ENCODE results near the gene KCNN3.

KCNN3 gene

GRCh38 chr1:154726896-154727753, 143.0 kb downstream of the KCNN3 start:
- TF ChIP-seq POLR2A (IDR thresholded peaks at IDR 0.05; ENCODE audit: low read depth, low read length): no peak
- FAIRE-seq: no peak
- no peak for DNase-seq (ENCODE audit: insufficient read length, low spot score)

- no peak for FAIRE-seq
- no peak for DNase-seq (ENCODE audit: insufficient read length, low spot score)
- TF ChIP-seq POLR2A (IDR thresholded peaks at IDR 0.05; ENCODE audit: low read depth, low read length): no peak
Measured at GRCh38 chr1:154726443-154726842, 143.6 kb downstream of the KCNN3 start.

DNA sequence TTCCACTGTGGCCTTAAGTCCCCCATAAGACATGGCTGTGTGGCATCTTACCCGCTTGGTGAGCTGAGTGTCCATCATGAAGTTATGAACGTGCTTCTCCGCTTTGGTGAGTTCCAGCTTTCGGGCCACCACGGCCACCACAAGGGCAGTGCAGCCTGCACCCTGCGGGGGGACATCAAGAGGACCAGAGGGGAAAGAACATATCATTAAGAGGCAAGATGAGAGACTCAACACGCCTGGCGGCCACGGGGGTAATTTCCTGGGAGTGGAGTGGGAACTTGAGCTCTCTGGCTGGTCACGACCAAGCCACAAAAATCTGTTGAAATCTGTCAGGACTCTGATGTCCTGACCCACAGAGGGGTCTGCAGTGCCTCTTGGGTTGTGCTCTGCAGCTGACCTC, 144.2 kb downstream of the KCNN3 start:
- TF ChIP-seq POLR2A (IDR thresholded peaks at IDR 0.05; ENCODE audit: low read depth, low read length): no peak
- FAIRE-seq (no peak), DNase-seq (ENCODE audit: insufficient read length, low spot score) (no peak)

GRCh38 chr1:154720328-154721297, 149.5 kb downstream of the KCNN3 start:
- FAIRE-seq (no peak), DNase-seq (ENCODE audit: insufficient read length, low spot score) (no peak)
- no peak for TF ChIP-seq POLR2A (IDR thresholded peaks at IDR 0.05; ENCODE audit: low read depth, low read length)

DNA sequence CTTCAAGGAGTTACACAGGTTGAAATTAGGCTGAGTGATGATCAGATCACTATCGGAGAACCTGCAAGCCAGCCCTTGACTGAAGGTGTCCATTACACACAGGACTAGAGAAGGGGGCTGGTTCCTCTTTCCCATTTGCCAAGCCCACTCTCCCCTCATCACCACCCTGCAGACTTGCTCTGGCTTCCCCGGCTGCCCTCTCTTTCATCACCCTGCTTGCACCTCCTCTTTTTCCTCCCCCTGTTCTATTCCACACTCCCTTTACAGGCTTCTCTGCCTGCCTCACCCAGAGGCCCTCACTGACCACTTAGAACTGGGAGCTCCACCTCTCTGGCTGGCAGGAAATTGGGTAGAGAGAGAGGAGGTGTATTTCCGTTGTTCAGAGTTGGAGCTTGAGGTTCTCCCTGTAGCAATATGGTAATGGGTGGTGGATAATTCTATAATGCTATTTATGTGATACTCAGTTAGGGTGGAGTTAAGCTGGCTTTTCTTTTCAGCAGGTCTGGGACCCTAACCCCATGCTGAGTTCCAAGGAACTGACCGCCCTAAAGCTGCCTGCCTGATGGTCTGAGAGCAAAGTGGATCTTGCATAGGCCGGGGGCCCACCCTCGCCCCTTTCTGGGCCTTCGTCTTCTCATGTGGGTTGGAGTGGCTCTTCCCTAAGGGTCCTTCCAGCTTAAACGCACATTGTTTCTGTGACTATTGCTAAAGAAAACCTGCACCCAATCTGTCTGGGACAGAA, 150.3 kb downstream of the KCNN3 start:
- no peak for FAIRE-seq
- TF ChIP-seq POLR2A (IDR thresholded peaks at IDR 0.05; ENCODE audit: low read depth, low read length): no peak

DNA sequence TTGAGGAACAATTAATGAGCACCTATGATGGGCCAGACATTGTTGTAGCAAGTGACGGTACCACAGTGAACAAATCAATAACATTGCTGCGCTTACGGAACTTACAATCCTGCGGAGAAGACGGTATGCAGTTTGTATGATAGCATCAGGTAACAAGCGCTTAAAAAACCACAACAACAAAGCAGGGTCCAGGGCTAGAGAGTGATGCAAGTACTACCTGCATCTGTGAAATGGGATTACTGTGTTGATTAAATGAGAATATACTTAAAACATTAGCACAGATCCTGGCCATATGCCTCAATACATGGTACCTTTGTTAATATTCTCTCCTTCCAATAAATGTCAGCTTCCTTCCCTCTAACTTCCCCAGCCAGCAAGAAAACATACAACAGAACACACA, 151.5 kb downstream of the KCNN3 start:
- TF ChIP-seq POLR2A (IDR thresholded peaks at IDR 0.05; ENCODE audit: low read depth, low read length): no peak
- no peak for DNase-seq (ENCODE audit: insufficient read length, low spot score)
- FAIRE-seq: no peak

More for the DNA sequence above, 150.3 kb downstream of the KCNN3 start:
- no peak for DNase-seq (ENCODE audit: insufficient read length, low spot score)

DNA sequence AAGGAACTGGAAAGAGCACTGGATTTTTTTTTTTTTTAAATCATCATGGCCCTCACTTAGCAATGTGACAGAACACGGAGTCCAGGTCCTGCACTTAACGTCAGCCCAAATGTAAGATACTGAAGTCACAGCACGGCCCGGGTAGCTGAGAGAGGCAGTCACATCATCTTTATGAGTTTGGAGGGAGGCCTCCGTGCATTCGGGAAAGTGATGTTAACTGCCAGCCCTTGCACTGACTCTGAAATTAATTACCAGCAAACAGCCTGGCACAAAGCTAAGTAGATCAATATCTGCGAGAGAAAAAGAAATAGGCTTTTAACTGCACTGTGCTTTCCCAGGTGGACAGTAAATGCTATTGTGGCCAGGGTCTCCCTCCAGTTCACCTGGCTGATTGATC, 152.6 kb downstream of the KCNN3 start:
- FAIRE-seq (no peak), DNase-seq (ENCODE audit: insufficient read length, low spot score) (no peak)
- TF ChIP-seq POLR2A (IDR thresholded peaks at IDR 0.05; ENCODE audit: low read depth, low read length): no peak

GRCh38 chr1:154716614-154717527, 153.2 kb downstream of the KCNN3 start:
- DNase-seq (ENCODE audit: insufficient read length, low spot score) (no peak), FAIRE-seq (no peak)
- TF ChIP-seq POLR2A (IDR thresholded peaks at IDR 0.05; ENCODE audit: low read depth, low read length): no peak

GRCh38 chr1:154716011-154716410, 154.1 kb downstream of the KCNN3 start:
- no peak for FAIRE-seq
- TF ChIP-seq POLR2A (IDR thresholded peaks at IDR 0.05; ENCODE audit: low read depth, low read length): no peak
- no peak for DNase-seq (ENCODE audit: insufficient read length, low spot score)

- no peak for TF ChIP-seq POLR2A (IDR thresholded peaks at IDR 0.05; ENCODE audit: low read depth, low read length)
- no peak for DNase-seq (ENCODE audit: insufficient read length, low spot score)
- no peak for FAIRE-seq
Measured at GRCh38 chr1:154715385-154715784, 154.7 kb downstream of the KCNN3 start.

- no peak for TF ChIP-seq POLR2A (IDR thresholded peaks at IDR 0.05; ENCODE audit: low read depth, low read length)
- FAIRE-seq (no peak), DNase-seq (ENCODE audit: insufficient read length, low spot score) (no peak)
Measured at GRCh38 chr1:154714638-154715037, 155.4 kb downstream of the KCNN3 start.

- no peak for TF ChIP-seq POLR2A (IDR thresholded peaks at IDR 0.05; ENCODE audit: low read depth, low read length)
- no peak for FAIRE-seq
- no peak for DNase-seq (ENCODE audit: insufficient read length, low spot score)
Measured at GRCh38 chr1:154714052-154714623, 155.9 kb downstream of the KCNN3 start.

Measured in H54 (cell line).